ENCODE measurements around the gene FNDC5. TPM values are rescaled to one million over a fixed set of nuclear protein-coding genes. Genes with fewer than 3 reads are reported as not detected.

The FNDC5 gene
- total RNA-seq, 1 donor from 2014 or later: not detected

DNA sequence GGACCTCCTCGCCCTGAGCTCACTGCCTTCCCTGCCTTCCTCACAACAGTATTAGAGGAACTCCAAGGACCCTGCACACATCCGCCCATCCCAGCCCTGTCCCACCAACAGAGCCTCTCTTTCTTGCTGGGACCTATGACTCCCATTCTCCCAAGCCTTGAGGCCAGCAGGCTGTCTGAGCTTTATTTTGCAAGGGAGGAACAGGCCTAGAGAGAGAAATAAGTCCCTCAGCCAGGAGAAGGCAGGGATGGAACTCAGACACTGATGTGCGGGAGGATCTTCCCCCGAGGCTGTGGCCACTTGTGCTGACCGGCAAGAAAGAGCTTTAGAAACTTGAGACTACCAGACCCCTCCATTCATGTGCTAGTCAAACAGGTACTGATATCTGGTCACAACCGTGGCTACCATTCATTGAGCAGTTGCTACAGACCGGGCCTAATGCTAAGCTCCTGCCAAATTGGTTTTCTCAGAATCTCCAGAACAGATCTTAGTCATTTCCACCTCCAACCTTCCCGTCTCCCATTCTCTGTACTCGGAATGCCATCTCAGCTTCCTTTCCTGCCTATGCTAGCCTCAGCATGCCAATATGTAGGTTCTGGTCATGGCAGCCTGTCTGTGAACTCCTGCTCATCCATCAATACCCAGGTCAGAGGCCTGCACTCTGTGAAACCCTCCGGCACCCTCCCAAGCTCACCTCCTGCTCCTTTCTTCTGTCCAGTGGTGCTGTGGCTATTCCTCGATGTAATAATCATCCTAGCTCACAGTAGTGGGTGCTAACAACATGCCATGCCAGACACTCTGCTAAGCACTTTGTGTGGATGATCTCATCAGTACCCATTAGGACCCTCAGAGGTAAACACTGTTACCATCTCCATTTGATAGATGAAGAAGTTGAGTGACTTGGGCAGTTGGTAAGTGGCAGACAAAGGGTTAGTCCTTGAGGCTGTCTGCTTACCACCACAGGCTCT, 26.7 kb upstream of the FNDC5 start:
- intact Hi-C loops (cut with micrococcal nuclease): no loop called here

DNA sequence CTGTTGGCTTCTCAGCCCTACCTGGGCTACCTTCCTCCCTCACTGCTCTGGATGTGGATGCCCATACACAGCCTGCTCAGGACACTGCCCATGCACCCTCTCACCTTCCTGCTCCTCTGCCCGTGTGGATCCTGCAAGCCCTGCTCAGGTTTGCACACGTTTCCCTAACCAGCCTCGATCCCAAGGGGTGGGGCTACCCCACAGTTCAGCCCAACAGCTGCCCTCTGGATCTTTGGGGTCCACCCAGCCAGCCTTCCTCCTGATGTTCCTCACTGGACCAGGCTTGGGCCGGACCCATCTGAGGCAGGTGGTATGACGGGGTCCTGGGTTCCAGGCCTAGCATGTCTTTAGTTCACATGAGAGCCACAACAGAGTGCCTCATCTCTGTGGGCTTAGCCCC, 25.7 kb upstream of the FNDC5 start:
- intact Hi-C loops (cut with micrococcal nuclease): no loop called here

DNA sequence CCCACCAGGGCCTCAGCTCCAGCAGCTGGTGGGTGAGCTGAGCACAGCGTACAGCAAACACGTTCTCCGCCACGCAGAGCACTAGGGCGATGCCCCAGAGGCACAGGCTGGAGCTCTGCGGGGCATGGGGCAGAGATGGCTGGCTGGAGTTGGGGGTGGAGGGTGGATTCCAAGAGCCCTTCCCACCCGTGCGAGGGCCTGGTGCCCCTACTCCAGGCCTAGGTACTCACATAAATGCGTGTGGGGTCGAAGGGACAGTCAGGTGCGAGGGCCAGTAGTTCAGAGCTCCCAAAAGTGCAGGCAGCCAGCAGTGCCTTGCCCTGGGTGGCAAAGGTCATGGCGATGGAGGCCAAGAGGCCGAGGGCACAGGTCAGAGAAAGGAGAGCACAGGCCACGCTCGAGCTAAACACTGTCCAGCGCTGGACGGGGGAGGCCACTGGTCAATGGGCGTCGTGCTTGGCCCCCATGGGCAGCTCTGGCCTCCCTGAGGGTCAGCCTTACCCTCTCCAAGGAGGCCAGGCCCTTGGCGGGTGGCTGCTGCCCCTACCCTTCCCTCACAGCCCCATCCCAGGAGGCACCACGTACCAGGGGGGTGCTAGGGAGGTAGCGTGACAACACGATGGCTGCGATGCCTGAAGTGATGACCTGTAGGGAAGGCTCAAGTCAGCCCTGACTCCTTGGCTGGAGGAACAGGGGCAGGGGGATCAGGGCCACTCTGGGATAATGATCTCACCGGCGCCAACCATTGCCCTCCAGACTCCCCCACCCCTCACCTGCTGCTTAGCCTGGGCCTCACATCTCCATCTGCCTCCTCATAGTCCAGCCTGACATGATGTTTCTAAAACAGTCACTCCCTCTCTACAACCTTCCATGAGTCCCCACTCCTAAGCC, 24.9 kb upstream of the FNDC5 start:
- intact Hi-C loops (cut with micrococcal nuclease): no loop called here

DNA sequence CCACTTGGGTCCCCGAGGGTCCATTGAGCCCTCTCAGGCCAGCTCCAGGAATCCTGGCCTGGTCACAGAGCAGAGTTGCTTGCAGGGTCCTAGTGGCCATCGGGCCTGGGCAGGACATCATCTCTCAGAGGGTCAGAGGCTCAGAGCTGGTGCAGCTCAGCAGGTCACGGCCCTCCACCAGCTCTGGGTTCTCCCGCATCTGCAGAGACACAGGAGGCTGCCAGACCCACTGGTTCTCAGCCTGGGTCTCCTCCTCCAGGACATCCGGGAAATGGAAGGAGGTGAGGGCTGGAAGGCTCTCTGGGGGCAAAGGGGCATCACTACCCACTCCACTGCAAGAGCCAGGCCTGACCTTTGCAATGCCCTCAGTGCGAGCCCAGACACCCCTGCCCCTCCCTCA, 24.0 kb upstream of the FNDC5 start:
- intact Hi-C loops (cut with micrococcal nuclease): no loop called here

DNA sequence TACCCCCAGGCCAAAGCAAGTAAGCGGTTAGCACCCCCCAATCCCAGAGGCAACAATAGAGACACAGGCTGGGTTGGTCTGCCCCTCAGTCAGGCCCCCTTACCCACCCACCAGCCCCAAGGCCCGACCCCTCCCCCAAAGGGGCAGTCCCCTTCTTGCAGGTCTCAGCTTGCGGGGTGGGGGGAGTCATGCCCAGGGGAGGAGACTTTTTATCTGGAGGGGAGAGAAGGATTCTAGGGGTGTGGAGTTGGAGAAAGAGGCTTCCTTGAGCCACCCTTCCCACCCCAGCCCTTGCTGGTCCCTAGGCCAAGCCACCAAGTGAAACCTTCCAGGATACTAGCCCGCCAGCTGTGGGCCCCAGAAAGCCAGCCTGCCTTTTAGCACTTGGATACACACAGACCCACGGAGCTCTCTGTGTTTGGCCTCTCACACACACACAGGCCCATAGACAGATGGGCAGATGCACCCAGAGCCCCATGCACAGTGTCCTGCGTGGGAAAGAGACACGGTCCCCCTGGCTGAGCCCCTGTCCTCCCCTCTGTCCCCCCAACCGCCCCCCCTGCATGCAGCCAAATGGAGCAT, 23.4 kb upstream of the FNDC5 start:
- intact Hi-C loops (cut with micrococcal nuclease): no loop called here

DNA sequence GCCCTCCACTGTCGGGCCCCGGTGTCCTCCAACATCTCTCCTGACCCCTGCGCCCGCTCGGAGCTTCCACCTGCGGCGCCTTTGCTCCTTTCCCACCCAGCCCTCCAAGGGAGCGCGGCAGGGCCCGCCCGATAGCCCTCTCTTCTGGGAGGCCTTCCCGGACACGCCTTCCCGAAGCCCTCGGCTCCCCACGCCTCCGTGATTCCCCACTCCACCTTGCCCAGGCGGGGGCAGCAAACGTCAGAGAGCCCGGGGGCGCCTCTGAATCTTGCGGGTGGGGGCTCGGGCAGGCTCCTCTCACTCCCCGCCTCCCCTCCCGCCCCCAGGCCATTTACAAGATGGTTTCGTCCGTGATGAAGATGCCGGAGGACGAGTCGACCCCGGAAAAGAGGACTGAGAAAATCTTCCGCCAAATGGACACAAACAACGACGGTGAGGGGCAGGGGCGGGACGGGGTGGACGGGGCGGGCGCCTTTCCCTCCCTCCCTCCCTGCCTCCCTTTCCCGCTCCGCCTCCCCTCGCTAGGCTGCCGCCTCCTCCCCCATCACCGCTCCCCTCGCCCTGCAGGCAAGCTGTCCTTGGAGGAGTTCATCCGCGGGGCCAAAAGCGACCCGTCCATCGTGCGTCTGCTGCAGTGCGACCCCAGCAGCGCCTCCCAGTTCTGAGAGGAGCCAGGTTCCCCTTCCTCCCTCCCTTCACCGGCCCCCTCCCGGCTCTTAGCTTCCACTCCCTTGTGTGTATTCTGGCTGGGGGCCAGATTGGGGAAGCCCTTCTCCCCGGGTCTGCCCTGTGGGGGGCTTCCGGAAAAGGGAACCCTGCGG, 22.7 kb upstream of the FNDC5 start:
- intact Hi-C loops (cut with micrococcal nuclease): no loop called here

DNA sequence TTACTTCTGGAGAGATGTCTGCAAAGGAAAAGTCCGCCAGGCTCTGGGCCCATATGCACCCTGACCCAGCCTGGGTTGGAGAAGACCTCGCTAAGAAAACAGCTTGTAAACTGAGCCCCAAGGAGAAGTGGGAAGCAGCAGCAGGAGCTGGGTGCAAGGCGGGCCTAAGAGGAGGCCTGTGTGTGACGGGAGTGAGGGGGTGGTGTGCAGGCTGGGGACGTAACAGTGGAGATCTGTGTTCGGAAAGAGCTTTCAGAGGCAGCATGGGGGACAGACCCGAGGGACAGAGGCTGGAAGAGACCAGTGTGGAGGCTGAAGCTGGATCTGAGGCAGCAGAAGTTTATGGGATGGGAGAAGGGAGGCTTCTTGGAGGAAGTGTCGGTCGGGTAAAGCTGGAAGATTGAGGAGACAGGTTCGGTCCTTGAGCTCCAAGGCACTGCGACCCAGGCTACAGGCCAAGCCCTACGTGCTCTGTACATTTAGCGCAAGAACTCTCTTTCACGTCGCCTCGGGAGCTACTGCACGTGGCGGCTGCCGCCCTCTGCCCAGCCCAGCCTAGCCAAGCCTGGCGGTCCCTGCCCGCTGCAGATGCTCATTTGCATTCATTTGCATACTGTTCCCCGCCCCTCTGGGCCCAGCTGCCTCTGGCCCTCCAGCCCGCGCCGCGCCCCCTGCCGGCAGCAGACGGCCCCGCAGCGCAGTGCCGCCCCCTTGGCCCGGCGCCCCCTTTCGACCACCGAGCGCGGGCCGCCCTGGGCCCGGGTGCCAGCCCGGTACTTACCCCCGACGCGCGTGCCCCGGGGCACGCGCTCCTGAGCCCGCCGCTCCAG, 21.9 kb upstream of the FNDC5 start:
- intact Hi-C loops (cut with micrococcal nuclease): no loop called here

DNA sequence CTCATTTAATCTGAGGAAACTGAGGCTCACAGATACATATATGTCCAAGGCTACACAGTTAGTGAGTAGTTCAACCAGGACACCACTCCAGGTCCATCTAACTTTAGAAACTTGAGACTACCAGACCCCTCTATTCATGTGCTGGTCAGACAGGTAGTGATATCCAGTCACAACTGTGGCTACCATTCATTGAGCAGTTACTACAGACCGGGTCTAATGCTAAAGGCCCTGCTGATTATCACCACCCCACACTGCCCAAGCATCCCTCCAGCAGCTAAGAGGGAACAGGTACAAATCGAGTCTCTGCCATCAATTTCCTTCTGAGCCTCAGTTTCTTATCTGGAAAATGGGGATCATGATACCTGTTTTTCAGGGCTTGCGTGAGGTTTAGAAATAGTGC, 20.9 kb upstream of the FNDC5 start:
- intact Hi-C loops (cut with micrococcal nuclease): no loop called here

DNA sequence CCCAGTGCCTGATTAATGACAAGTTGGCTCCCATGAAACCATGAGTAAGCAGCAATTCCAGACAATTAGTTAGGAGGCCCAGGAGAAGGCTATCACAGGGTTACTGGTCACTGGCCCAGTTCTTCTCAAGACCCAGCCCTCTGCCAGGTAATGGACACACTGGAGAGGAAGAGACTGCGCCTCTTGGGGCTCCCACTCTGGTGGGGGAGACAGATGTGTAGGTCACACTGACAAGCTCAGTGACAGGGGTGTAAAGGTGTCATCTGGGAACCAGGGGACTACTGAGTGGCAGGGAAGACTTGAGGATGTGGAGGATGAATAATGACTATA, 20.5 kb upstream of the FNDC5 start:
- intact Hi-C loops (cut with micrococcal nuclease): no loop called here

DNA sequence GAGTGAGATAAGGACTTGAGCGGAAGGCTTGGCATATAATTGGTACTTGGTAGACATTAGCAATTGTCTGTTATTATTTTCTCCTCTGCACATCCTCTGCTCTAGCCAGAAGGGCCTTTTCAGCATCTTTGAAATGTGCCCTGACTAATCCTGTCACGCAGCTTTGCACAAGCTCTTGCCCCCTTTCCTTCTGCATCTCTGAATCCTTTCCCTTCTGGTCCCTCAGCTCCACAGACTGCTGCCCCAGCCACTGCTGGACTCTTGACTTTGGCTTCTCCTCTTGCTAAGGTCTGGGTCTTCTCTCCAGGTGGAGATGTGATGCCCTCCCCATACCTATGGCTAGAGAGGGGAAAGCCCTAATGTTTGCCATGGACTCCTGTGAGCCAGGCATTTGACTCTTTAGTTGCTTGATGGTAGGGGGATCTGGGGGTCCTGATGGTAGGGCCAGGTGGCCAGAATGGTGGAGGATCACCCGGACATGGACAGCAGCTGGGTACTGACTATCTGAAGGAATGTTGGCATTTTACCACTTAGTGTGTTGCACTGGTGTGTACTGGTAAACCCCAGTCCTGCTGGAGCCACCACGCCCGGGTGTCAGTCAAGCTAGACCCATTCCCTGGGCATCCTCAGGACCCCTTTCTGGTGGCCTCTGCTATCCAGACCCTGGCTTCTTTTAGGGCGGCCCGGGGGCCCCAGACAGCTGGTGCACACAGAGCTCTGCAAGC, 20.0 kb upstream of the FNDC5 start:
- intact Hi-C loops (cut with micrococcal nuclease): no loop called here

DNA sequence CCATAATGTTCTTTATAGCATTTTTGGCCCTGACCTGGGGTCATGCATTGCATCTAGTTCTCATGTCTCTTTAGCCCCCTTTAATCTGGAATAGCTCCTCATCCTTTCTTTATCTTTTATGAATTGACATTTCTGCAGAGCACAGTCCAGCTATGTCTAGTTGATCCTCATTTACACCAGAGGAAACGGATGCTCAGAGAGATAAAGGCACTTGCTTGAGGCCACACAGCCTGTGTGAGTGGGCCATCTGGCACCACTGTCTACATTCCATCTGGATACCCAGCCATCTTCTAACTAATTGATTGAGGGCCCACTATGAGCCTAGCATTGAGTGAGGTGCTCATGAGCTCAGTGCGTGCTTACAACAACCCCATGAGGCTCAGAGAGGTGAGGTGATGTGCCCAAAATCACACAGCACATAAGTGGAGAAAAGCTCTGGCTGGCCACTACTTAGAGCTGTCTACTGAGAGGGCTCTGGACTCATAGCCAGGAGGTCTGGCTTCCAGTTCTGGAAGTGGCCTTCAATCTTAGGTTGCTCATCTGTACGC, 19.1 kb upstream of the FNDC5 start:
- intact Hi-C loops (cut with micrococcal nuclease): no loop called here

DNA sequence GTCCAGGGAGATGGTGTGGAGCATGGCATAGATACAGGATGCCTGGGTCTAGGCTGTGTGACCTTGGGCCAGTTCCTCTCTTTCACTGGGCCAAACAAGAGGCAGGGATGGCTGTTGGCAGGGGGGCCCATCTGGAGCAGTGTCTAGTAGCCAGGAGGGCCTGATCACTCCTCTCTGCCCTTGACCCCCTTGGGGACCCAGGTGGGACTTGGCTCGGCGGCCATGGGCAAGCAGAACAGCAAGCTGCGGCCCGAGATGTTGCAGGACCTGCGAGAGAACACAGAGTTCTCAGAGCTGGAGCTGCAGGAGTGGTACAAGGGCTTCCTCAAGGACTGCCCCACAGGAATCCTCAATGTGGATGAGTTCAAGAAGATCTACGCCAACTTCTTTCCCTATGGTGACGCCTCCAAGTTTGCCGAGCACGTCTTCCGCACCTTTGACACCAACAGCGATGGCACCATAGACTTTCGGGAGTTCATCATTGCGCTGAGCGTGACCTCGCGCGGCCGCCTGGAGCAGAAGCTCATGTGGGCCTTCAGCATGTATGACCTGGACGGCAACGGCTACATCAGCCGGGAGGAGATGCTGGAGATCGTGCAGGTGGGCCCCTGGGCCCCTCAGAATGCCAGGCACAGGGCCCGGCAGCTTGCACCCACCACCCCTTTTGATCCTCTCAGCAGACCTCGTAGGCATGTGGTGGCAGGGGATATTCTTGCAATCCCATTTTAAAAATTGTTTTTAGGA, 18.1 kb upstream of the FNDC5 start:
- intact Hi-C loops (cut with micrococcal nuclease): no loop called here

DNA sequence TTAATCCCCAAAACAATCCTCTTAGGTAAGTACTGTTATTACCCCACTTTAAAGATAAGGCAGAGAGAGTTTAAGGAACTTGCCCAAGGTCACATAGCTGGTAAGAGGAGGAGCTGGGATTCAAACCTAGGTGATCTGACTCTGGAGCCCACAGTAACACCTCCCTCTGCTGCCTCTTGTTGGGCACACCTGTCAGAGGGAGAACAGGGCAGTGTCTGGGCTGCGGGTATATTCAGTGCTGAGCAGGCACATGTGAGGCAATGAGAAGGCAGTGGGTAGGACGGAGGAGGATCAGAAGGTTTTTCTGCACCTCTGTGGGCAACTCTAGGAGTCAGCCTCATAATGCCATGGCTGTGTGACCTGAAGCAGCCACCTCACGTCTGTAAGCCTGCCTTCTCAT, 17.4 kb upstream of the FNDC5 start:
- intact Hi-C loops (cut with micrococcal nuclease): no loop called here

DNA sequence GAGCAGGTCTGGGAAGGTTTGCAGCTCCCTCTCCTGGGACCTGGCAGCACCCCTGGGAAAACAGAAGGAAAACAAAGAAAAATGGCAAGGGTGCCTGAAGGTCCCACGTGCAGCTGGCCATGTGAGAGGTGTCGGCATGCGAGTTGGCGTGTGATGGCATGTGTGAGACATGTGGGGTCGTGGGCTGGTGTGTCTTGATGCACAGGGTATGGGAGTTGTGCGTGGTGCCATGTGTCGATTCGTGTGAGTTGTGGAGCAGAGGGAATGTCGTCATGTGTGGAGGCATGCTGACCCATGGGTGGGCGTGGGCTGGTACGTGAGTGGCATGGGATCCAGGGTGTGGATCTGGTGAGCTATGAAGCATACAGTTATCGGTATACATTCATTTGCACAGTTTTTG, 16.9 kb upstream of the FNDC5 start:
- intact Hi-C loops (cut with micrococcal nuclease): no loop called here

DNA sequence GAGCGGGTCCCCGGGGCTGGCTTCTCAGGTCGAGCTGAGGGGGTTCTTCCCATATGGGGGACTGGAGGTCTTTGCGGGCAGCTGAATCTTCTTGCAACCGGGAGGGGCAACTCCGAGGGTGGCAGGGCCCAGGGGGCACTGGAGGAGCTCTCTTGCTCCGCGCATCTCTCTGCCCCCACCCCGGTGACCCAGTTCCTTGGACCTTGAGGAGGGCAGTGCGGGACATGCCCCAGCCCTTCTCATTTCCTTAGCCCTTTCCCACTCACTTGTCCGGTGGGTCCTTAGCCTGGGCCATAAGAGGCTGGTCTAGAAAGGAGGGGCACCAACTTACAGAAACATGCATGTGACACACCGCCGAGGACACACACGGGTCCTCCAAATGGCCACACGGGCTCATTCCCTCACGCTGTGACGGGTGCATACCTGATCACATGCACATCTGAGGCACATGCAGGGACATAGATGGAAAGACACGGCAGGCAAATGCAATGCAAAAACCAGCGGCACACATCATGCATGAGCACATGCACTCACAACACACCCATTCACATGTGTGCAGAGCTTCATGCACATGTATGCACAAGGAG, 16.2 kb upstream of the FNDC5 start:
- intact Hi-C loops (cut with micrococcal nuclease): no loop called here

DNA sequence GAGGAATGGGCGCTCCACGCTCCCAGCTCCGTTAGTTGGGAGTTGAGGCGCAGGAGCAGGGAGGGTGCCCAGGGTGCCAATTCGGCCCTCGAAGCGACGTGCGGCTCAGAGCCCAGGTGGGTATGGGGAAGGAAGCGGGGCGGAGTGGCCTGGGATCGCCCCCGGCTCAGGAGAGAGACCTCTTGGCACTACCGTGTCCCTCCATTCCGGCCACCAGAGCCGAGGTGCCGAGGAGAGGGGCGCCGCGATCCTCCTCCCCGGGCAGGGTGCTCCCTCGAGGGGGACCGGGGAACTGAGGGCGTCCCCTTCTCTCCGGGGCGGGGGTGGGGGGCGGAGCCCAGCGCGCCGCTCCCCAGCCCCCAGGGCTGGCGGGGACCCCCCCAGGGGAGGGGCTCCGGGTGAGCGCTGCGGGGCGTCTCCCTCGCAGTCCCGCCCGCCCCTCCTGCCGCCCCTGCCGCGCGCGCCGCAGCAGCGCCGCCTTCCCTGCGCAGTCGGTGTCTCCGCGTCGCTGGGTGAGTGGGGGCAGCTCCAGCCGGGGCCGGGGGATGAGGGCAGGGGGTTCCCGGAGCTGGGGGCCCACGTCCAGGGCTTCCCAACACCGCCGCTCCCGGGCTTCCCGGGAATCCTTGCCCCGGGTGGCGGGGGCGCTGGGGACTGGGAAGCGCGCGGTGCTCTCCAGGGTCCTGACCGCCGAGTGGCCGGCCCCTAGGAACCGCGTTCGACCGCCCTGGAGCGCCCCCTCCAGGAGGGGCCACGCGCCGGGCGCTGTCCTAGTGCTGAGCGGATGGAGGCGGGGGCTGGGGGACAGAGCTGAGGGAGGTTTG, 15.5 kb upstream of the FNDC5 start, which contains the start of gene HPCA:
HPCA (plus strand) TSS at position 488 of the 824 bp plus-strand sequence. CDS start 2,408 bp downstream, outside the sequence.
- intact Hi-C loops (cut with micrococcal nuclease): no loop called here

DNA sequence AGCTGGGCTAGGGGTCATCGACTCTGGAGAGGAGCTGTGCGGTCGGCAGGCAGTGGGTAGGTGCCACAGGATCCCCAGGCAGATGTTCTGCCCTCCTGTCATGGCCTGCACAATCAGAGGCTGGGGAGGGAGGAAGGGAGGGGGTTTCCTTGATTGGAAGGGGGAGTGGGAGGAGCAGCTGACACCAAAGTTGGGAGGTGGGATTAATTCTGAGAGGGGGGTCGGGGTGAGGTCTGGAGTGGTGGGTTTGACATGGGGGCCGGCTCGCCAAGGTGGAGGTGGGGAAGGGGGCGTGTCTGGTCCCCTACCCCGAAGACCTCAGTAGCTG, 14.9 kb upstream of the FNDC5 start:
- intact Hi-C loops (cut with micrococcal nuclease): no loop called here

Measured in T-helper 2 cell treated with Interferon-gamma antibody and Interleukin-4, amounts not matched to agents 100 ng/mL and 5 ng/mL, for 36 hours (primary cell).